Keratinocyte (primary cell): ENCODE data around the gene POLD4. TPM values are rescaled to one million over a fixed set of nuclear protein-coding genes. Genes with fewer than 3 reads are reported as not detected.

Source experiments
- DNase-seq: peaks from one replicate; pipeline ENCODE4 v3.0.0-alpha.2; 2011; ENCODE audit warnings: low read depth, missing footprints, low spot score
- FAIRE-seq: peaks from 2 replicates; lab custom pipeline; 2011; peaks lifted over from hg19 to GRCh38; lab: Jason Lieb, UNC
- H2AFZ ChIP-seq: 2 replicates; pipeline ENCODE4 v1.6.0; 2012; ENCODE audit warnings: low read length, control low read depth, inconsistent platforms; ENCODE audit not compliant: control insufficient read depth
- H3K27ac ChIP-seq: 2 replicates; pipeline ENCODE4 v1.5.1; 2011; ENCODE audit warnings: low read length; ENCODE audit not compliant: control insufficient read depth, insufficient read depth
- H3K27me3 ChIP-seq: 3 replicates; pipeline ENCODE4 v1.6.0; 2011; ENCODE audit warnings: low read length; ENCODE audit not compliant: control insufficient read depth, insufficient read depth; ENCODE audit errors: extremely low read depth
- H3K36me3 ChIP-seq, 2 experiments: 2 replicates in 1 of 2; 3 replicates in 1 of 2; pipeline ENCODE4 v1.5.1; 2011; ENCODE audit warnings: low read length in 2 of 2, mild to moderate bottlenecking in 1 of 2; ENCODE audit not compliant: control insufficient read depth in 2 of 2, insufficient read depth in 2 of 2; ENCODE audit errors: extremely low read depth in 1 of 2
- H3K4me1 ChIP-seq: 3 replicates; pipeline ENCODE4 v1.5.1; 2011; ENCODE audit warnings: low read length; ENCODE audit not compliant: control insufficient read depth, insufficient read depth; ENCODE audit errors: extremely low read depth
- H3K4me2 ChIP-seq: 3 replicates; pipeline ENCODE4 v1.6.0; 2011; ENCODE audit warnings: low read depth, low read length; ENCODE audit not compliant: control insufficient read depth, insufficient read depth; ENCODE audit errors: extremely low read depth
- H3K4me3 ChIP-seq, 3 experiments: fragments of 200-600 bp in 1 of 3; sonication (generic) in 1 of 3; 2 replicates in 2 of 3; 3 replicates in 1 of 3; pipeline ENCODE4 v1.5.1; 2011 to 2016; ENCODE audit warnings: low read length in 3 of 3, mild to moderate bottlenecking in 3 of 3, control low read depth in 2 of 3, inconsistent platforms in 1 of 3, low read depth in 1 of 3, mixed read lengths in 1 of 3, mixed run types in 1 of 3, moderate library complexity in 1 of 3; ENCODE audit not compliant: control insufficient read depth in 2 of 3, insufficient read depth in 2 of 3; ENCODE audit errors: extremely low read depth in 1 of 3
- H3K79me2 ChIP-seq: 2 replicates; pipeline ENCODE4 v1.6.0; 2012; ENCODE audit warnings: low read length; ENCODE audit not compliant: control insufficient read depth, insufficient read depth
- H3K9ac ChIP-seq: 3 replicates; pipeline ENCODE4 v1.6.0; 2011; ENCODE audit warnings: low read length; ENCODE audit not compliant: control insufficient read depth, insufficient read depth; ENCODE audit errors: extremely low read depth
- H3K9me1 ChIP-seq: 3 replicates; pipeline ENCODE4 v1.6.0; 2011; ENCODE audit warnings: low read length; ENCODE audit not compliant: control insufficient read depth, insufficient read depth; ENCODE audit errors: extremely low read depth
- H3K9me3 ChIP-seq: 2 replicates; pipeline ENCODE4 v1.5.1; 2012; ENCODE audit warnings: low read depth, low read length; ENCODE audit not compliant: control insufficient read depth
- H4K20me1 ChIP-seq: 3 replicates; pipeline ENCODE4 v1.6.0; 2011; ENCODE audit warnings: low read length; ENCODE audit not compliant: control insufficient read depth, insufficient read depth; ENCODE audit errors: extremely low read depth
- EZH2 ChIP-seq: IDR thresholded peaks from one replicate; pipeline ENCODE4 v1.6.1; 2012; ENCODE audit warnings: inconsistent platforms, mild to moderate bottlenecking, low read length, moderate library complexity
- dilution Hi-C: fragments of 300-500 bp; cut with MboI; formaldehyde crosslinking; loops from one replicate; pipeline ENCODE4 v1.7.0; 2020; ENCODE audit warnings: low sequenced_read_pairs; ENCODE audit not compliant: extremely low pct_ligation_motif_present
- polyA plus RNA-seq, 5 experiments: library from polyadenylated mRNA; depleted of rRNA in 3 of 5; stranded (reverse) in 3 of 5; stranded (forward) in 1 of 5; unstranded in 1 of 5; fragments of >200 nt; gene quantifications; 1 replicate in 1 of 5; 2 replicates in 3 of 5; 3 replicates in 1 of 5; pipeline versions ENCODE4 v1.2.1 to v1.2.3, GENCODE V29; 2011 to 2012; ENCODE audit warnings: missing spikeins in 2 of 5, low read depth in 1 of 5, low replicate concordance in 1 of 5
- TF ChIP-seq, protein P1 (sequence below), 3 experiments: IDR thresholded peaks in 1 of 3; conservative IDR thresholded peaks in 1 of 3; optimal IDR thresholded peaks in 1 of 3; 2 replicates in 2 of 3; 3 replicates in 1 of 3; pipeline versions ENCODE3 to v1.5.1; 2011; ENCODE audit warnings: low read length in 3 of 3, mild to moderate bottlenecking in 3 of 3, moderate library complexity in 2 of 3, control low read depth in 1 of 3, inconsistent platforms in 1 of 3; ENCODE audit not compliant: insufficient read depth in 2 of 3; ENCODE audit errors: extremely low read depth in 1 of 3

POLD4 gene
- polyA plus RNA-seq, 1 donor (not counting 4 experiments of a cell fraction or from before 2014, with no cell fraction given): 35.7 TPM

DNA sequence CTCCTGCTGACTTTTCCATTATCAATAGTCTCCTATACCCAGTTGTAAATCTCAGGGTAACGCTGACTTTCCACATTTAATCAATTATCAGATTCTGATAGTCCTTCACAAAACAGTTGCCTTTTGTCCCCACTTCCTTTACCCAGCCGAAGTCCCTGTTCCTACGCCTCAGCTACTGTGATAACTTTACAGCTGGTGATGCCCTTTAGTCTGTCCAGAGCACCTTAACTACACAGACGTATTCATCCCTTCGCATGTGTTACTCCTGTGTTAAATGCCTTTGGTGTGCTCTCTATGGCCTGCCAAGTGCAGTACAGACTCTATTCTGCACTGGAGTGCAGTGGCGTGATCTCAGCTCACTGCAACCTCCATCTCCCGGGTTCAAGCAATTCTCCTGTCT is 29.8 kb downstream of the POLD4 start:
- no peak for DNase-seq
- H2AFZ ChIP-seq: no peak overlapping the region
- no peaks in the 10 kb centered on the region for H3K9me1 ChIP-seq
- H3K4me2 ChIP-seq: no peak overlapping the region
- H3K4me3 ChIP-seq: no peak overlapping the region
- no peak for FAIRE-seq
- TF ChIP-seq, protein P1, sequence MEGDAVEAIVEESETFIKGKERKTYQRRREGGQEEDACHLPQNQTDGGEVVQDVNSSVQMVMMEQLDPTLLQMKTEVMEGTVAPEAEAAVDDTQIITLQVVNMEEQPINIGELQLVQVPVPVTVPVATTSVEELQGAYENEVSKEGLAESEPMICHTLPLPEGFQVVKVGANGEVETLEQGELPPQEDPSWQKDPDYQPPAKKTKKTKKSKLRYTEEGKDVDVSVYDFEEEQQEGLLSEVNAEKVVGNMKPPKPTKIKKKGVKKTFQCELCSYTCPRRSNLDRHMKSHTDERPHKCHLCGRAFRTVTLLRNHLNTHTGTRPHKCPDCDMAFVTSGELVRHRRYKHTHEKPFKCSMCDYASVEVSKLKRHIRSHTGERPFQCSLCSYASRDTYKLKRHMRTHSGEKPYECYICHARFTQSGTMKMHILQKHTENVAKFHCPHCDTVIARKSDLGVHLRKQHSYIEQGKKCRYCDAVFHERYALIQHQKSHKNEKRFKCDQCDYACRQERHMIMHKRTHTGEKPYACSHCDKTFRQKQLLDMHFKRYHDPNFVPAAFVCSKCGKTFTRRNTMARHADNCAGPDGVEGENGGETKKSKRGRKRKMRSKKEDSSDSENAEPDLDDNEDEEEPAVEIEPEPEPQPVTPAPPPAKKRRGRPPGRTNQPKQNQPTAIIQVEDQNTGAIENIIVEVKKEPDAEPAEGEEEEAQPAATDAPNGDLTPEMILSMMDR (optimal IDR thresholded peaks at IDR 0.05 in 1 of 3, IDR thresholded peaks at IDR 0.05 in 1 of 3, conservative IDR thresholded peaks at IDR 0.05 in 1 of 3; ENCODE audit: extremely low read depth in 1 of 3, insufficient read depth in 2 of 3, low read length in 3 of 3): no peak
- TF ChIP-seq EZH2: no peak
- H4K20me1 ChIP-seq: no peaks in the 10 kb centered on the region
- peaks cover 2% of the 10 kb centered on the region for H3K79me2 ChIP-seq
- no peak overlapping the region for H3K27ac ChIP-seq
- H3K27me3 ChIP-seq: no peaks in the 10 kb centered on the region
- no peak overlapping the region for H3K9ac ChIP-seq
- peaks cover 8% of the 10 kb centered on the region for H3K4me1 ChIP-seq
- dilution Hi-C loops: no loop called here
- H3K36me3 ChIP-seq: peaks cover 0 to 4% of the 10 kb centered on the region in 2 experiments
- no peaks in the 10 kb centered on the region for H3K9me3 ChIP-seq

GRCh38 chr11:67322049-67322448 is 31.3 kb downstream of the POLD4 start:
- TF ChIP-seq, protein P1 (optimal IDR thresholded peaks at IDR 0.05 in 1 of 3, IDR thresholded peaks at IDR 0.05 in 1 of 3, conservative IDR thresholded peaks at IDR 0.05 in 1 of 3; ENCODE audit: extremely low read depth in 1 of 3, insufficient read depth in 2 of 3, low read length in 3 of 3): no peak
- TF ChIP-seq EZH2: no peak
- no peak overlapping the region for H3K27ac ChIP-seq
- no peaks in the 10 kb centered on the region for H3K9me3 ChIP-seq
- H3K4me2 ChIP-seq: no peak overlapping the region
- H3K9ac ChIP-seq: no peak overlapping the region
- peaks cover 0 to 4% of the 10 kb centered on the region in 2 experiments for H3K36me3 ChIP-seq
- FAIRE-seq: no peak
- H3K4me3 ChIP-seq: no peak overlapping the region
- no peak overlapping the region for H2AFZ ChIP-seq
- no peaks in the 10 kb centered on the region for H3K9me1 ChIP-seq
- H3K27me3 ChIP-seq: no peaks in the 10 kb centered on the region
- peaks cover 5% of the 10 kb centered on the region for H3K79me2 ChIP-seq
- peaks cover 11% of the 10 kb centered on the region for H3K4me1 ChIP-seq
- no peak for DNase-seq
- dilution Hi-C loops: no loop called here
- H4K20me1 ChIP-seq: no peaks in the 10 kb centered on the region
